ENCODE data around the gene NUP93. TPM values are rescaled to one million over a fixed set of nuclear protein-coding genes. Genes with fewer than 3 reads are reported as not detected.

The NUP93 gene
- polyA plus RNA-seq, 1 donor from 2014 or later: 237 TPM

GRCh38 chr16:56800355-56800754 lies 70.4 kb downstream of the NUP93 start:
- H3K9me3 ChIP-seq (ENCODE audit: low read length): no peaks in the 10 kb centered on the region
- H3K79me2 ChIP-seq (replicated peaks; ENCODE audit: insufficient read depth, low read length): peaks cover 8% of the 10 kb centered on the region
- no peaks in the 10 kb centered on the region for H3F3A ChIP-seq (ENCODE audit: insufficient read depth, low read length, poor library complexity, severe bottlenecking)
- peaks cover 13% of the 10 kb centered on the region for H3K36me3 ChIP-seq (ENCODE audit: insufficient read depth, low read length)
- TF ChIP-seq EZH2 (IDR thresholded peaks at IDR 0.05; ENCODE audit: borderline replicate concordance, insufficient read depth, low read length, poor library complexity, severe bottlenecking) (no peak), CTCF (IDR thresholded peaks at IDR 0.05; ENCODE audit: poor library complexity, severe bottlenecking) (no peak), EP300 (conservative IDR thresholded peaks at IDR 0.05; ENCODE audit: poor library complexity, severe bottlenecking) (no peak)
- no peaks in the 10 kb centered on the region for H4K20me1 ChIP-seq (ENCODE audit: insufficient read depth)
- H3K27me3 ChIP-seq (ENCODE audit: insufficient read depth, low read depth, low read length): no peaks in the 10 kb centered on the region
- no peak overlapping the region for H3K4me3 ChIP-seq (ENCODE audit: low read length)
- H2AFZ ChIP-seq (ENCODE audit: low read depth, low read length): no peak overlapping the region
- no peak overlapping the region for H3K27ac ChIP-seq (ENCODE audit: low read length)
- H3K4me2 ChIP-seq (ENCODE audit: low read length): no peak overlapping the region
- no peak overlapping the region for H3K9ac ChIP-seq (ENCODE audit: low read length)
- no peaks in the 10 kb centered on the region for H3K9me2 ChIP-seq (ENCODE audit: insufficient read depth, low read length)

- TF ChIP-seq EZH2 (IDR thresholded peaks at IDR 0.05; ENCODE audit: borderline replicate concordance, insufficient read depth, low read length, poor library complexity, severe bottlenecking) (no peak), REST (IDR thresholded peaks at IDR 0.05; ENCODE audit: borderline replicate concordance) (no peak), TAF1 (IDR thresholded peaks at IDR 0.05; ENCODE audit: low read depth) (no peak)
- no peak overlapping the region for H3K4me2 ChIP-seq (ENCODE audit: low read length)
- H3K36me3 ChIP-seq (ENCODE audit: insufficient read depth, low read length): peaks cover 19% of the 10 kb centered on the region
- no peak overlapping the region for H3K4me3 ChIP-seq (ENCODE audit: low read length)
- H3K79me2 ChIP-seq (replicated peaks; ENCODE audit: insufficient read depth, low read length): peaks cover 4% of the 10 kb centered on the region
- H3K9ac ChIP-seq (ENCODE audit: low read length): no peak overlapping the region
- H3K27ac ChIP-seq (ENCODE audit: low read length): no peak overlapping the region
- H3F3A ChIP-seq (ENCODE audit: insufficient read depth, low read length, poor library complexity, severe bottlenecking): no peaks in the 10 kb centered on the region
- H4K20me1 ChIP-seq (ENCODE audit: insufficient read depth): no peaks in the 10 kb centered on the region
- H3K9me2 ChIP-seq (ENCODE audit: insufficient read depth, low read length): no peaks in the 10 kb centered on the region
- H2AFZ ChIP-seq (ENCODE audit: low read depth, low read length): no peak overlapping the region
- no peaks in the 10 kb centered on the region for H3K9me3 ChIP-seq (ENCODE audit: low read length)
- no peaks in the 10 kb centered on the region for H3K27me3 ChIP-seq (ENCODE audit: insufficient read depth, low read depth, low read length)
These were observed 71.8 kb downstream of the NUP93 start for GRCh38 chr16:56801762-56802161.

GRCh38 chr16:56807011-56807675 lies 77.2 kb downstream of the NUP93 start:
- no peaks in the 10 kb centered on the region for H3K79me2 ChIP-seq (replicated peaks; ENCODE audit: insufficient read depth, low read length)
- H3K36me3 ChIP-seq (ENCODE audit: insufficient read depth, low read length): peaks cover 18% of the 10 kb centered on the region
- H3K4me3 ChIP-seq (ENCODE audit: low read length): no peak overlapping the region
- no peak overlapping the region for H2AFZ ChIP-seq (ENCODE audit: low read depth, low read length)
- no peaks in the 10 kb centered on the region for H3F3A ChIP-seq (ENCODE audit: insufficient read depth, low read length, poor library complexity, severe bottlenecking)
- H3K9me2 ChIP-seq (ENCODE audit: insufficient read depth, low read length): no peaks in the 10 kb centered on the region
- no peaks in the 10 kb centered on the region for H3K9me3 ChIP-seq (ENCODE audit: low read length)
- H3K9ac ChIP-seq (ENCODE audit: low read length): no peak overlapping the region
- H3K27me3 ChIP-seq (ENCODE audit: insufficient read depth, low read depth, low read length): no peaks in the 10 kb centered on the region
- H3K4me2 ChIP-seq (ENCODE audit: low read length): no peak overlapping the region
- H3K27ac ChIP-seq (ENCODE audit: low read length): no peak overlapping the region
- TF ChIP-seq EZH2 (IDR thresholded peaks at IDR 0.05; ENCODE audit: borderline replicate concordance, insufficient read depth, low read length, poor library complexity, severe bottlenecking) (no peak), RAD21 (conservative IDR thresholded peaks at IDR 0.05) (no peak), CTCF (IDR thresholded peaks at IDR 0.05; ENCODE audit: poor library complexity, severe bottlenecking) (no peak), POLR2AphosphoS5 (IDR thresholded peaks at IDR 0.05) (no peak), SMC3 (conservative IDR thresholded peaks at IDR 0.05; ENCODE audit: poor library complexity) (no peak), TAF1 (IDR thresholded peaks at IDR 0.05; ENCODE audit: low read depth) (no peak), EP300 (conservative IDR thresholded peaks at IDR 0.05; ENCODE audit: poor library complexity, severe bottlenecking) (no peak), REST (IDR thresholded peaks at IDR 0.05; ENCODE audit: borderline replicate concordance) (no peak), MXI1 (conservative IDR thresholded peaks at IDR 0.05; ENCODE audit: poor library complexity, severe bottlenecking) (no peak)
- H4K20me1 ChIP-seq (ENCODE audit: insufficient read depth): no peaks in the 10 kb centered on the region
